B cell (primary cell): ENCODE data around the gene NAPEPLD.

Source experiments
- EZH2 ChIP-seq: IDR thresholded peaks from 2 replicates; pipeline ENCODE4 v1.6.1; 2012; ENCODE audit warnings: borderline replicate concordance, low read depth, mild to moderate bottlenecking, moderate library complexity, low read length; ENCODE audit not compliant: insufficient read depth, poor library complexity, severe bottlenecking
- TF ChIP-seq, protein P1 (sequence below): fragments of 200-600 bp; IDR thresholded peaks from one replicate; pipeline ENCODE4 v1.8.0; 2022; ENCODE audit warnings: antibody characterized with exemption, mild to moderate bottlenecking

DNA sequence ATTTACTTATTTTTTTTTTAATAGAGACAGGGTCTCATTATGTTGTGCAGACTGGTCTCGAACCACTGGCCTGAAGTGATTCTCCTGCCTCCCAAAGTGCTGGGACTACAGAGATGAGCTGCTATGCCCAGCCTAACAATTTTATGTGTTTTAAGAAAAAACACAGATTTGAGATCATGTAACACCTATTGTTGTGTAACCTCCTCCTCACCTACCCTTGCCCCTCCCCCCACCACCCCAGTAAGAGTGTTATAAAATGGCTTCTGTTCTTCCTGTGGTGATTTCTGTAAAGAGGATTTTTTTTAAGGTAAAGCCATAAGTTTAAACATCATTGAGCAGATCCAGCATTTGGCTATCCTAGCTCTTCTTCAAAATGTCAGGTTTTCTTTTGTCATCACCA is 66.4 kb downstream of the NAPEPLD start:
- TF ChIP-seq, protein P1, sequence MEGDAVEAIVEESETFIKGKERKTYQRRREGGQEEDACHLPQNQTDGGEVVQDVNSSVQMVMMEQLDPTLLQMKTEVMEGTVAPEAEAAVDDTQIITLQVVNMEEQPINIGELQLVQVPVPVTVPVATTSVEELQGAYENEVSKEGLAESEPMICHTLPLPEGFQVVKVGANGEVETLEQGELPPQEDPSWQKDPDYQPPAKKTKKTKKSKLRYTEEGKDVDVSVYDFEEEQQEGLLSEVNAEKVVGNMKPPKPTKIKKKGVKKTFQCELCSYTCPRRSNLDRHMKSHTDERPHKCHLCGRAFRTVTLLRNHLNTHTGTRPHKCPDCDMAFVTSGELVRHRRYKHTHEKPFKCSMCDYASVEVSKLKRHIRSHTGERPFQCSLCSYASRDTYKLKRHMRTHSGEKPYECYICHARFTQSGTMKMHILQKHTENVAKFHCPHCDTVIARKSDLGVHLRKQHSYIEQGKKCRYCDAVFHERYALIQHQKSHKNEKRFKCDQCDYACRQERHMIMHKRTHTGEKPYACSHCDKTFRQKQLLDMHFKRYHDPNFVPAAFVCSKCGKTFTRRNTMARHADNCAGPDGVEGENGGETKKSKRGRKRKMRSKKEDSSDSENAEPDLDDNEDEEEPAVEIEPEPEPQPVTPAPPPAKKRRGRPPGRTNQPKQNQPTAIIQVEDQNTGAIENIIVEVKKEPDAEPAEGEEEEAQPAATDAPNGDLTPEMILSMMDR = no peak
- TF ChIP-seq EZH2 = no peak
